Endometrium (tissue), 2 donors: Measurements from ENCODE around the gene GABBR2.

Experiments
- FAIRE-seq: peaks from 2 replicates; lab custom pipeline; 2012; peaks lifted over from hg19 to GRCh38; lab: Jason Lieb, UNC
- donor health status: control.
- donor health status: control.

The GABBR2 gene

GRCh38 chr9:98341157-98342097 is 367.3 kb downstream of the GABBR2 start:
- FAIRE-seq = no peak

GRCh38 chr9:98339987-98340800 is 368.5 kb downstream of the GABBR2 start:
- FAIRE-seq = no peak

GRCh38 chr9:98335661-98336060 is 373.1 kb downstream of the GABBR2 start:
- FAIRE-seq = no peak

- FAIRE-seq = no peak
Measured at GRCh38 chr9:98334796-98335195, 373.9 kb downstream of the GABBR2 start.

- no peak for FAIRE-seq
Measured at GRCh38 chr9:98333703-98334582, 374.8 kb downstream of the GABBR2 start.

- FAIRE-seq = no peak
Measured at GRCh38 chr9:98332405-98332831, 376.3 kb downstream of the GABBR2 start.

GRCh38 chr9:98331536-98332259 is 377.0 kb downstream of the GABBR2 start:
- FAIRE-seq = no peak

- FAIRE-seq = no peak
Measured at GRCh38 chr9:98330831-98331230, 377.9 kb downstream of the GABBR2 start.

- no peak for FAIRE-seq
Measured at GRCh38 chr9:98329904-98330303, 378.8 kb downstream of the GABBR2 start.

GRCh38 chr9:98329281-98329680 is 379.5 kb downstream of the GABBR2 start:
- FAIRE-seq = no peak

- FAIRE-seq = no peak
Measured at GRCh38 chr9:98328770-98329169, 380.0 kb downstream of the GABBR2 start.

- FAIRE-seq = no peak
Measured at GRCh38 chr9:98328141-98328540, 380.6 kb downstream of the GABBR2 start.

GRCh38 chr9:98327249-98327561 is 381.5 kb downstream of the GABBR2 start:
- no peak for FAIRE-seq

GRCh38 chr9:98326459-98327248 is 382.1 kb downstream of the GABBR2 start:
- no peak for FAIRE-seq

- no peak for FAIRE-seq
Measured at GRCh38 chr9:98324801-98325200, 383.9 kb downstream of the GABBR2 start.

- no peak for FAIRE-seq
Measured at GRCh38 chr9:98323831-98324135, 385.0 kb downstream of the GABBR2 start.

- FAIRE-seq = no peak
Measured at GRCh38 chr9:98323051-98323830, 385.5 kb downstream of the GABBR2 start.

- FAIRE-seq = no peak
Measured at GRCh38 chr9:98321269-98321668, 387.5 kb downstream of the GABBR2 start.

- FAIRE-seq = no peak
Measured at GRCh38 chr9:98318834-98319478, 389.8 kb downstream of the GABBR2 start.
